GM04503 (cell line): ENCODE measurements around the gene ZNF860.

Source experiments
- DNase-seq: peaks from one replicate; pipeline ENCODE4 v3.0.0-alpha.2; 2012; ENCODE audit warnings: low read depth

Gene ZNF860

GRCh38 chr3:31981206-31982181 is at the start of gene ZNF860, which contains the start of gene OSBPL10:
TSS of gene ZNF860 (plus strand) at chr3:31981750. CDS start at chr3:31989080, 7,330 bp downstream.
TSS of gene OSBPL10 (minus strand) at chr3:31981262. CDS start at chr3:31981179, 83 bp downstream.
- DNase-seq, result no peak

GRCh38 chr3:31932990-31933389 is 48.6 kb upstream of the ZNF860 start:
- DNase-seq, result no peak

GRCh38 chr3:31934018-31934417 is 47.5 kb upstream of the ZNF860 start:
- DNase-seq, result no peak

- no peak for DNase-seq
Measured at GRCh38 chr3:31934866-31935265, 46.7 kb upstream of the ZNF860 start.

GRCh38 chr3:31936420-31937060 is 45.0 kb upstream of the ZNF860 start:
- no peak for DNase-seq

GRCh38 chr3:31937225-31937624 is 44.3 kb upstream of the ZNF860 start:
- DNase-seq, result no peak

- no peak for DNase-seq
Measured at GRCh38 chr3:31942446-31942845, 39.1 kb upstream of the ZNF860 start.

GRCh38 chr3:31943041-31943440 is 38.5 kb upstream of the ZNF860 start:
- DNase-seq, result no peak

GRCh38 chr3:31945738-31946052 is 35.9 kb upstream of the ZNF860 start:
- DNase-seq, result no peak

GRCh38 chr3:31946484-31947081 is 35.0 kb upstream of the ZNF860 start:
- no peak for DNase-seq

GRCh38 chr3:31947162-31947561 is 34.4 kb upstream of the ZNF860 start:
- no peak for DNase-seq

- no peak for DNase-seq
Measured at GRCh38 chr3:31947671-31948091, 33.9 kb upstream of the ZNF860 start.

- DNase-seq, result no peak
Measured at GRCh38 chr3:31948280-31948679, 33.3 kb upstream of the ZNF860 start.

GRCh38 chr3:31952205-31952604 is 29.3 kb upstream of the ZNF860 start:
- DNase-seq, result no peak

- no peak for DNase-seq
Measured at GRCh38 chr3:31953091-31953490, 28.5 kb upstream of the ZNF860 start.

GRCh38 chr3:31953636-31954035 is 27.9 kb upstream of the ZNF860 start:
- DNase-seq, result no peak

GRCh38 chr3:31955581-31955980 is 26.0 kb upstream of the ZNF860 start:
- DNase-seq, result no peak

- DNase-seq, result no peak
Measured at GRCh38 chr3:31957106-31957505, 24.4 kb upstream of the ZNF860 start.

GRCh38 chr3:31958701-31959152 is 22.8 kb upstream of the ZNF860 start:
- DNase-seq, result no peak

GRCh38 chr3:31959251-31959650 is 22.3 kb upstream of the ZNF860 start:
- DNase-seq, result no peak

GRCh38 chr3:31959951-31960792 is 21.4 kb upstream of the ZNF860 start:
- no peak for DNase-seq
